ENCODE measurements around the gene CLASP1. TPM values are rescaled to one million over a fixed set of nuclear protein-coding genes. Genes with fewer than 3 reads are reported as not detected.

The CLASP1 gene
- total RNA-seq, 1 experiment from 2014 or later: 49.2 TPM

DNA sequence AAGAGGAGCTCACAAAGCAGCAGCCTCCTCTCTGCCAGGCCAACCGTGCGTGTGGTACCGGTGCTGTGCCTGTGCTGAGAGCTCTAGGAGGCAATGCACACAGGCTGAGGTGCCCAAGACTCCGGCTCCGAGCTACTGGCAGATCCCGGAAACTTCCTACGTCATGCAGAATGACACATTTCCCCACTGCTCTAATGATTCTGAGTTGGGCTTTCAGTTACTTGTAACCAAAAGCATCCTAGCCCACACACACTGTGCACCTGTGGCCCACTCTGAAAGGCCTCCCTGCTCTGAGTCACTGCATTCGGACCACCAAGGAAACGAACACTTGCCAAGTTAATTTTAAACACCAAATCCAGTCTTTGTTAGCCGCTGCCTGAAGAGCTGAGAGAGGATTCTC, 127.9 kb downstream of the CLASP1 start:
- in situ Hi-C loops (cut with HindIII; ENCODE audit: low pct_unique_long_range_greater_than_20kb, low sequenced_read_pairs) (no loop called here), intact Hi-C loops (cut with micrococcal nuclease; ENCODE audit: unreplicated experiment) (no loop called here)
- CTCF ChIA-PET: no interaction called here
- Histone ChIP-seq H3K27me3 (ENCODE audit: control insufficient read depth, insufficient read depth, low read length) (no peaks in the 10 kb centered on the region), H3K4me1 (ENCODE audit: control insufficient read depth, insufficient read depth, low read length) (no peaks in the 10 kb centered on the region), H3K4me3 (ENCODE audit: low read depth in 2 of 2, low read length in 2 of 2) (no peak overlapping the region), H3K27ac (ENCODE audit: low read length) (no peak overlapping the region), H3K36me3 (ENCODE audit: control insufficient read depth, insufficient read depth, low read length) (peaks cover 2% of the 10 kb centered on the region; the same call in 1 of the 2 replicates), H3K9me3 (ENCODE audit: control insufficient read depth, insufficient read depth, low read depth, low read length) (no peaks in the 10 kb centered on the region)
- DNase-seq (ENCODE audit: low read depth, low spot score): no peak
- no peak for TF ChIP-seq TCF7L2 (IDR thresholded peaks at IDR 0.05; ENCODE audit: low read depth, low read length)
- no peak for TF ChIP-seq SIN3A (IDR thresholded peaks at IDR 0.05; ENCODE audit: borderline replicate concordance, insufficient read depth, low read depth, low read length)
- TF ChIP-seq, protein P1, sequence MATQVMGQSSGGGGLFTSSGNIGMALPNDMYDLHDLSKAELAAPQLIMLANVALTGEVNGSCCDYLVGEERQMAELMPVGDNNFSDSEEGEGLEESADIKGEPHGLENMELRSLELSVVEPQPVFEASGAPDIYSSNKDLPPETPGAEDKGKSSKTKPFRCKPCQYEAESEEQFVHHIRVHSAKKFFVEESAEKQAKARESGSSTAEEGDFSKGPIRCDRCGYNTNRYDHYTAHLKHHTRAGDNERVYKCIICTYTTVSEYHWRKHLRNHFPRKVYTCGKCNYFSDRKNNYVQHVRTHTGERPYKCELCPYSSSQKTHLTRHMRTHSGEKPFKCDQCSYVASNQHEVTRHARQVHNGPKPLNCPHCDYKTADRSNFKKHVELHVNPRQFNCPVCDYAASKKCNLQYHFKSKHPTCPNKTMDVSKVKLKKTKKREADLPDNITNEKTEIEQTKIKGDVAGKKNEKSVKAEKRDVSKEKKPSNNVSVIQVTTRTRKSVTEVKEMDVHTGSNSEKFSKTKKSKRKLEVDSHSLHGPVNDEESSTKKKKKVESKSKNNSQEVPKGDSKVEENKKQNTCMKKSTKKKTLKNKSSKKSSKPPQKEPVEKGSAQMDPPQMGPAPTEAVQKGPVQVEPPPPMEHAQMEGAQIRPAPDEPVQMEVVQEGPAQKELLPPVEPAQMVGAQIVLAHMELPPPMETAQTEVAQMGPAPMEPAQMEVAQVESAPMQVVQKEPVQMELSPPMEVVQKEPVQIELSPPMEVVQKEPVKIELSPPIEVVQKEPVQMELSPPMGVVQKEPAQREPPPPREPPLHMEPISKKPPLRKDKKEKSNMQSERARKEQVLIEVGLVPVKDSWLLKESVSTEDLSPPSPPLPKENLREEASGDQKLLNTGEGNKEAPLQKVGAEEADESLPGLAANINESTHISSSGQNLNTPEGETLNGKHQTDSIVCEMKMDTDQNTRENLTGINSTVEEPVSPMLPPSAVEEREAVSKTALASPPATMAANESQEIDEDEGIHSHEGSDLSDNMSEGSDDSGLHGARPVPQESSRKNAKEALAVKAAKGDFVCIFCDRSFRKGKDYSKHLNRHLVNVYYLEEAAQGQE (IDR thresholded peaks at IDR 0.05; ENCODE audit: insufficient read depth in 1 of 2, low read depth in 2 of 2, low read length in 1 of 2): no peak
- TF ChIP-seq, protein P2, sequence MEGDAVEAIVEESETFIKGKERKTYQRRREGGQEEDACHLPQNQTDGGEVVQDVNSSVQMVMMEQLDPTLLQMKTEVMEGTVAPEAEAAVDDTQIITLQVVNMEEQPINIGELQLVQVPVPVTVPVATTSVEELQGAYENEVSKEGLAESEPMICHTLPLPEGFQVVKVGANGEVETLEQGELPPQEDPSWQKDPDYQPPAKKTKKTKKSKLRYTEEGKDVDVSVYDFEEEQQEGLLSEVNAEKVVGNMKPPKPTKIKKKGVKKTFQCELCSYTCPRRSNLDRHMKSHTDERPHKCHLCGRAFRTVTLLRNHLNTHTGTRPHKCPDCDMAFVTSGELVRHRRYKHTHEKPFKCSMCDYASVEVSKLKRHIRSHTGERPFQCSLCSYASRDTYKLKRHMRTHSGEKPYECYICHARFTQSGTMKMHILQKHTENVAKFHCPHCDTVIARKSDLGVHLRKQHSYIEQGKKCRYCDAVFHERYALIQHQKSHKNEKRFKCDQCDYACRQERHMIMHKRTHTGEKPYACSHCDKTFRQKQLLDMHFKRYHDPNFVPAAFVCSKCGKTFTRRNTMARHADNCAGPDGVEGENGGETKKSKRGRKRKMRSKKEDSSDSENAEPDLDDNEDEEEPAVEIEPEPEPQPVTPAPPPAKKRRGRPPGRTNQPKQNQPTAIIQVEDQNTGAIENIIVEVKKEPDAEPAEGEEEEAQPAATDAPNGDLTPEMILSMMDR (IDR thresholded peaks at IDR 0.05): no peak
- no peak for TF ChIP-seq POLR2AphosphoS5 (IDR thresholded peaks at IDR 0.05; ENCODE audit: low read depth, low read length)
- BruUV-seq (replicated peaks): no TSS peak
- no peak for ATAC-seq
- POLR2A ChIA-PET: no interaction called here

DNA sequence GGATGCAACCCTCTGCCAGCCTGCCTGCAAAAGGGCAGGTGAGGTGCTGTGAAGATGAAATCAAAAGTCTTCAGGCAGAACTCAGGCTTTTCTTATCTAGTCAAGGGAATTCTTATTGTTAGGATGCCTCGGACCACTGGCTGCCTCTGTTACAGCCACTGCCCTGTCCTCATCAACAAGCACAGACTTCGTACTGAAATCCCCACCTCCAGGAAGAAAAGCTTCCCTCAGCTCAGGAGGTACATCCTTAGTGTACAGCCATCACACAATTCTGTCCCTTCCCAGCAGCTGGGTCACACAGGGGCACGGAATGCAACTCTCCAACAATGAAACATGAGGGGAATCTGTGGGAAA, 128.6 kb downstream of the CLASP1 start:
- H3K4me3 ChIP-seq (ENCODE audit: low read depth in 2 of 2, low read length in 2 of 2): no peak overlapping the region
- H3K36me3 ChIP-seq (ENCODE audit: control insufficient read depth, insufficient read depth, low read length): peaks cover 2% of the 10 kb centered on the region; the same call in 1 of the 2 replicates
- POLR2A ChIA-PET: no interaction called here
- CTCF ChIA-PET: no interaction called here
- intact Hi-C loops (cut with micrococcal nuclease; ENCODE audit: unreplicated experiment): no loop called here
- H3K27ac ChIP-seq (ENCODE audit: low read length): no peak overlapping the region
- in situ Hi-C loops (cut with HindIII; ENCODE audit: low pct_unique_long_range_greater_than_20kb, low sequenced_read_pairs): no loop called here
- ATAC-seq (no peak), DNase-seq (ENCODE audit: low read depth, low spot score) (no peak)
- TF ChIP-seq, protein P2 (IDR thresholded peaks at IDR 0.05): no peak
- TF ChIP-seq SIN3A (IDR thresholded peaks at IDR 0.05; ENCODE audit: borderline replicate concordance, insufficient read depth, low read depth, low read length) (no peak), POLR2AphosphoS5 (IDR thresholded peaks at IDR 0.05; ENCODE audit: low read depth, low read length) (no peak), TCF7L2 (IDR thresholded peaks at IDR 0.05; ENCODE audit: low read depth, low read length) (no peak)
- TF ChIP-seq, protein P1 (IDR thresholded peaks at IDR 0.05; ENCODE audit: insufficient read depth in 1 of 2, low read depth in 2 of 2, low read length in 1 of 2): no peak
- no peaks in the 10 kb centered on the region for H3K9me3 ChIP-seq (ENCODE audit: control insufficient read depth, insufficient read depth, low read depth, low read length)
- H3K4me1 ChIP-seq (ENCODE audit: control insufficient read depth, insufficient read depth, low read length): no peaks in the 10 kb centered on the region
- BruUV-seq (replicated peaks): no TSS peak
- no peaks in the 10 kb centered on the region for H3K27me3 ChIP-seq (ENCODE audit: control insufficient read depth, insufficient read depth, low read length)
